ENCODE measurements around the gene SYCE1L.
"Not testable (repeated sequence)": the region's sequence is repeated elsewhere in the genome, so short reads cannot be mapped to it uniquely, and the experiment has no call there.

The SYCE1L gene

DNA sequence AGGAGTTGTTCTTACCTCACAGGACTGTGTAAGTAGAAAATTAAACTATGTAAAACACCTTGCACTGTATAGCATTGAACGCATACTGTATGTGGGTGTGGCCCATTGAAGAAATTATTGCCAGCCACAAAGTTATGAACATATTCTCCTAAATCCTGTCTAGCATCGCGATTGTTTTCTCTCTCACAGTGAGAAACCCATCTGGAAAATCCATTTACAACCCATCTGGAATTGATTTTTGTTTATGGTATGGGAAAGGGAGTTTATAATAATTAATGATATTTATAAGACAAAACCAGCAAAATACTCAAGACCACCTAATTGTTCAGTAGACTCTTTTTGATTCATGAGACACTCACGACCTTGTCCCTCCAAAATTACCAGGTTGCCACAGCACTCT lies 30.3 kb upstream of the SYCE1L start:
- no peak for DNase-seq (ENCODE audit: low read depth)
- in situ Hi-C loops (cut with HindIII; ENCODE audit: low sequenced_read_pairs): loop anchor here (25.0 kb wide), 1 partner anchor 1357 kb away; no protein-coding TSS in a partner anchor
- TF ChIP-seq, protein P1, sequence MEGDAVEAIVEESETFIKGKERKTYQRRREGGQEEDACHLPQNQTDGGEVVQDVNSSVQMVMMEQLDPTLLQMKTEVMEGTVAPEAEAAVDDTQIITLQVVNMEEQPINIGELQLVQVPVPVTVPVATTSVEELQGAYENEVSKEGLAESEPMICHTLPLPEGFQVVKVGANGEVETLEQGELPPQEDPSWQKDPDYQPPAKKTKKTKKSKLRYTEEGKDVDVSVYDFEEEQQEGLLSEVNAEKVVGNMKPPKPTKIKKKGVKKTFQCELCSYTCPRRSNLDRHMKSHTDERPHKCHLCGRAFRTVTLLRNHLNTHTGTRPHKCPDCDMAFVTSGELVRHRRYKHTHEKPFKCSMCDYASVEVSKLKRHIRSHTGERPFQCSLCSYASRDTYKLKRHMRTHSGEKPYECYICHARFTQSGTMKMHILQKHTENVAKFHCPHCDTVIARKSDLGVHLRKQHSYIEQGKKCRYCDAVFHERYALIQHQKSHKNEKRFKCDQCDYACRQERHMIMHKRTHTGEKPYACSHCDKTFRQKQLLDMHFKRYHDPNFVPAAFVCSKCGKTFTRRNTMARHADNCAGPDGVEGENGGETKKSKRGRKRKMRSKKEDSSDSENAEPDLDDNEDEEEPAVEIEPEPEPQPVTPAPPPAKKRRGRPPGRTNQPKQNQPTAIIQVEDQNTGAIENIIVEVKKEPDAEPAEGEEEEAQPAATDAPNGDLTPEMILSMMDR (IDR thresholded peaks at IDR 0.05; ENCODE audit: low read depth, low read length, missing control alignments): no peak
- no peak overlapping the region for H3K4me3 ChIP-seq (ENCODE audit: low read depth, low read length)

DNA sequence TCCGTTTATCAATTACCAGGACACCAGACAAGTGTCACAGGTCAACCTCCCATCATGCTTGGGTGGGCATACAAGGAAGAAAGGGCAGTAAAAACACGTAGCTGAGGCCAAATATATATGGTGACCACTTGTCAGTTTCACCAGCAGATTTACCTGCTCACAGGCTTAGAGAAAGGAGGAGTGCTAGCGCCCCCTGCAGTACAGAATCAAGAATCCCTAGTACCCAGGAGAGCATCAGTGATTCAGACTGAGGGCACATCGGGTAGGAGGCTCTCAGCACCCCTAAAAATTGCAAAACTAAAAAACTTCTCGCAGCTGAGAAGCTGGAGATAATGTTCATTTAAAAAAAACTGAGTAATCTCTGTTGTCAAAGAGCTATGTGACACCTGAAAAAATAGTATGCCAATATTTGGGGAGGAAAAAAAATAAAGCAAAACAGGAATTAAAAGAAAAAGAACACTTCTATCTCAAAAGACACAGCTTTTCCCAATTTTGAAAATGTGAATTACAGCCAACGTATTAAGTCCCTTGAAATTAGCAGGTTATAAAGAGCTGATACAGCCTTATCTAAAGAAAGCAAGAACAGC lies 29.5 kb upstream of the SYCE1L start:
- TF ChIP-seq, protein P1 (IDR thresholded peaks at IDR 0.05; ENCODE audit: low read depth, low read length, missing control alignments): peak; percentile 65
- H3K4me3 ChIP-seq (ENCODE audit: low read depth, low read length): no peak overlapping the region
- no peak for DNase-seq (ENCODE audit: low read depth)
- in situ Hi-C loops (cut with HindIII; ENCODE audit: low sequenced_read_pairs): loop anchor here (25.0 kb wide), 1 partner anchor 1357 kb away; no protein-coding TSS in a partner anchor

DNA sequence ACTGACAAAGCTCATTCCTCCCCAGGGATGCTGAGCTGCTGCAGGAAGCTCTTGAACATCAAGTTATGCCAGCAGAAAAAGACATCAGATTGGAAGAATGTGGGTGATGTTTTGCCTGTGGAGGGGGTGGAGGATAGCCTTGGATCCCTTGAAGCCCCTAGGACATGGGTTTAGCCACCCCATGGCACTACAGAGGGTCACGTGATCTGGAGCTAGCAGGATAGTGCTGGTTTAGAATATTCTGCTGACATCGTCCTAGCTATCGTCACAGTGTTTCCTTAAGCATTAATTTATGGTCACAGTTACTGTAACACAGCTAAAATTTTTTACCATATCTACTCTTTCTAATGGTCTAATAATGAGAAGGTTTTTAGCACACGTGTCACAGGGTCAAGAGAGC lies 28.4 kb upstream of the SYCE1L start:
- in situ Hi-C loops (cut with HindIII; ENCODE audit: low sequenced_read_pairs): loop anchor here (25.0 kb wide), 1 partner anchor 1359 kb away; no protein-coding TSS in a partner anchor
- DNase-seq (ENCODE audit: low read depth): no peak
- TF ChIP-seq, protein P1 (IDR thresholded peaks at IDR 0.05; ENCODE audit: low read depth, low read length, missing control alignments): no peak
- no peak overlapping the region for H3K4me3 ChIP-seq (ENCODE audit: low read depth, low read length)

DNA sequence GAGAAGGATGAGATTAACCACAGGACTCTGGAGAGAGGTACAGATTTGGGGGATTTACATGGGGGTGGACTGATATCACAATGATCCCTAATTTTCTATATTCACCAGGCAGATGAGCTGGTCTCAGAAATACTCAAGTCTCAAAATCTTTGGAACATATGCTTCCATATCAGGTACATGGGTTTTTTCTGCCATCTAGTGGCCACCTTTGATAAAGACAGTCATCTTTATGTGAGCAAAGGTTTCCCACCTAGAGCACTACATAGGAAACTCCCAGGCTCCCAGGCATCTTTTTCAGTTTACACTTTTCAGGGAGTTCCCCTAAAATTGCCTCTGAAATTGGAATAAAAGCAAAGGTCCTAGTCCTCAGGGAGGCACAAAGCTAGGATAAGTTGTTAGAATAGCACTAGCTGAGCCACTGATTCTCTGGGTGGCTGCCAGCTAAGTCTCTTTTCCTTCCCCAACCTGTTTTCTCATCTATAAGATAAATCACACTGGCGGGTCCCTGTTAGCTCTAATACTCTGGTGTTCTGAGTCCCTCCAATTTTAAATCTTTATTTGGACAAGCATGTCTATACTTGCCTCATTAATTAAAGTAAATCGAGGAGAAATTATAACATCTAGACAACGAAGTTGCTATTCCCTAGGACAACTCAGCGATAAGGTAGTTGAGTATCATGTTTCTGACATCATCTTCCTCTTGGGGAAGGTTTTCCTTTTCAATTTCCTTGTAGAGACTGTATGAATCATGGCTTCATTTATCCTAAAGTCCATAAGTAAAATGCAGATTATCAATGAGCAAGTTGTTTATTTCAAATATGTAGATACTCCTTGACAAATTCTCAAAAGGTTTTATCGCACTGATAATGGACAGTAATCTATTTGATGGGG lies 27.2 kb upstream of the SYCE1L start:
- H3K4me3 ChIP-seq (ENCODE audit: low read depth, low read length): no peak overlapping the region
- DNase-seq (ENCODE audit: low read depth): peak; percentile 49
- TF ChIP-seq, protein P1 (IDR thresholded peaks at IDR 0.05; ENCODE audit: low read depth, low read length, missing control alignments): peak; percentile 69
- in situ Hi-C loops (cut with HindIII; ENCODE audit: low sequenced_read_pairs): loop anchor here (25.0 kb wide), 1 partner anchor 1360 kb away; no protein-coding TSS in a partner anchor

DNA sequence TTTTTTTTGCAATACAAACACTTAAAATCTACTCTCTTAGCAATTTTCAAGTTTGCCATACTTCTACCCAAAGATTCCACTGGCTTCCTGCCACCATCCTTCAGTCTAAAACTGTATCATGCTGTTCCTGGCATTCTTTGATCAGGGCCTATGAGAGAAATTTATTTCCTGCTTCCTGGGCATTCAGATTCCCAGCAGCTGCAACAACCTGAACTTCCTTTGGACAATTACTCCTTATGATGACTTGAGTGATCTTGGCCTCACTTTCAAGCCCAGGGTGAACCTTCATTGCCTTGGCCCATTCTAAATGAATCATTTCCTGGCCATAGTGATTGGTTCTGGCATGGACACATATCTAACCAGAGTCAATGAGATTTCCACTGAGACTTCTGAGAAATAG lies 26.3 kb upstream of the SYCE1L start:
- TF ChIP-seq, protein P1 (IDR thresholded peaks at IDR 0.05; ENCODE audit: low read depth, low read length, missing control alignments): no peak
- DNase-seq (ENCODE audit: low read depth): no peak
- in situ Hi-C loops (cut with HindIII; ENCODE audit: low sequenced_read_pairs): loop anchor here (25.0 kb wide), 1 partner anchor 1361 kb away; no protein-coding TSS in a partner anchor
- H3K4me3 ChIP-seq (ENCODE audit: low read depth, low read length): no peak overlapping the region

DNA sequence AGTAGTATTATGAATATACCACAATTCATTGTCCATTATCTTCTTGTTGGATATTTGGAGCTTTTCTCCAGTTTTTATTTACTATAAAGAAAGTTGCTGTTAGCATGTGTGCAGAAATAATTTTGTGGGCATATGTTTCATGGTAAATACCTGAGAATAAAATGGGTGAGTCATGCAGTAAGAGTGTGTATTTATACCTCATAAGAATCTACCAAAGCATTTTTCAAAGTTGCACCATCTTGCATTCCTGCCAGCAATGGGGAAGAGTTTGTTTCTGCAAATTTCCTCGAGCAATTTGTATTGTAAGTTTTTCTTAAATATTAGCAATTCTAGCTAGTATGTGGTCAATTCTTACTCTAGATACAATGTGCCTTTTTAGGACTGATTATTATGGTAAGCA lies 16.1 kb upstream of the SYCE1L start:
- no peak overlapping the region for H3K4me3 ChIP-seq (ENCODE audit: low read depth, low read length)
- in situ Hi-C loops (cut with HindIII; ENCODE audit: low sequenced_read_pairs): no loop called here
- DNase-seq (ENCODE audit: low read depth): no peak
- TF ChIP-seq, protein P1 (IDR thresholded peaks at IDR 0.05; ENCODE audit: low read depth, low read length, missing control alignments): no peak

DNA sequence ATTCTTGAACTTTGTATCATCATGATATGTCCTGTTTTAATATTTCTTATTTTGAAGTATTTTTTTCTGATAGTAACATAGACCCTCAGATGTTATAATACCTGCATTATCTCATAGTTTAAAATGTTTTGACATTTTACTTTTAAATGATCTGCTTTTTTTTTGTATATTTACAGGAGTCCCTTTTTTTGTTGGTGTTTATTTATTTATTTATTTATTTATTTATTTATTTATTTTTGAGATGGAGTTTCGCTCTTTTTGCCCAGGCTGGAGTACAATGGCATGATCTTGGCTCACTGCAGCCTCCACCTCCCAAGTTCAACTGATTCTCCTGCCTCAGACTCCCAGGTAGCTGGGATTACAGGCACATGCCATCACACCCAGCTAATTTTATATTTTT lies 12.9 kb upstream of the SYCE1L start:
- H3K4me3 ChIP-seq (ENCODE audit: low read depth, low read length); DNase-seq (ENCODE audit: low read depth); in situ Hi-C loops (cut with HindIII; ENCODE audit: low sequenced_read_pairs): not testable (repeated sequence)

All from astrocyte of the cerebellum (primary cell).